DOHH2 (cell line): ENCODE measurements around the gene PRB3.

ENCODE experiments used
- CTCF ChIP-seq: fragments of 200-600 bp; sonication (generic); IDR thresholded peaks from one replicate; pipeline ENCODE4 v1.5.1; 2014; ENCODE audit warnings: antibody characterized with exemption, mild to moderate bottlenecking, low read depth, low read length; ENCODE audit not compliant: poor library complexity, severe bottlenecking
- EZH2phosphoT487 ChIP-seq: fragments of 200-600 bp; sonication (generic); IDR thresholded peaks from 2 replicates; pipeline ENCODE4 v1.6.1; 2017; ENCODE audit warnings: borderline replicate concordance, mild to moderate bottlenecking, antibody characterized with exemption, low read length, moderate library complexity, mixed read lengths

DNA sequence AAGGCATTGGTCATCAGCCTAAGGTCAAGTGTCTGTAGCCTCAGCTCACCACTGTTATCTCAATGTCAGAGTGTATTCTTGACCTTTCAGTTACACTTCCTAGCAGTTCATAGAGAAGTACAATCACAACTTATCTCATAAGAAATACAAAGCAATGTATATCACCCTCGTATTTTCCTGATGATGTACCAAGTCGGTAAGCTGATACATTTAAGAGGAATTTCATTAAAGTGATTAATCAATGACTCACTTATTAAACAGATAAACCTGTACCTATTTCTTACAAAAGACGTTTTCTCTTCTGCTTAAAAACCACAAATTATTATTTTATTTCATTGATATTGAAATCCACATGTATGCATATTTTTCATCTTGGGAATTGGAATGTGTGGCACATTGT lies 3.9 kb upstream of the PRB3 start:
- TF ChIP-seq CTCF: no peak
- no peak for TF ChIP-seq EZH2phosphoT487
